Measurements from ENCODE around the gene SPN.
"Not testable (repeated sequence)": the region's sequence is repeated elsewhere in the genome, so short reads cannot be mapped to it uniquely, and the experiment has no call there.

The SPN gene

DNA sequence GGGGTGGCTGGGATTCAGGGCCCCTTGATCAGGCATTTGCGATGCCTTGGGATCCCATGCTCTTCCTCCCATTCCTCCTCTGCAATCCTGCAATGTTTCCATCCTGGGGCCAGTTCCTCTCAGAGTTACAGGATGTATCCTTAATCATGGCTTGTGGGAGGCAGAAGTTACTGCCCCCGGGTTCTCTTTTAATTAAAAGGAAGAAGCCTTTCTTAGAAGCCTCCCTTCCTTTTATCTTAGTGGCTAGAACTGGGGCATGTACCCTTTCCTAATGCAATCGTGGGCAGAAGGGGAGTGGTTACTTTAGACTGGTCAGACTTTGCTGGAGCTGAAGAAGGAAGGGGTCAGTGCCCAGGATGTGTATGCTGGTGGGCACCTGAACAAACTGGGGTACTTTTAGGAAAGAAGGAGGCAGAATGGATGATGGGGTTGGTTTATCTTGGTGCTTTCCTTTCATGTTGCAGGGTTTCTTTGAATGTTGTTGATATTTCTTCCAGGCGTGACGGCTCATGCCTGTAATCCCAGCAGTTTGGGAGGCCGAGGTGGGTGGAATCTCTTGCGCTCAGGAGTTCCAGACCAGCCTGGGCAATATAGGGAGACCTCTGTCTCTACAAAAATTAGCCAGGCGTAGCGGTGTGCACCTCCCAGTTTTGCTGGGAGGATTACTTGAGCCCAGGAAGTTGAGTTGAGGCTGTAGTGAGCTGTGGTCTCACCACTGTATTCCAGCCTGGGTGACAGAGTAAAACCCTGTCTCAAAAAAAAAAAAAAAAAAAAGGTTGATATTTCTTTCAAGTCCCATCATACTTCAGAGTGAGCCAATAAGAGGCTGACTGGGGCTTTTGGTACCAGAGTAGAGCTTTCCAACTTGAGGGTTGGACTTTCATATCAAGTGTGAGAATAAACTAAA is 13.2 kb upstream of the SPN start:
- peak; percentile 58 for DNase-seq

DNA sequence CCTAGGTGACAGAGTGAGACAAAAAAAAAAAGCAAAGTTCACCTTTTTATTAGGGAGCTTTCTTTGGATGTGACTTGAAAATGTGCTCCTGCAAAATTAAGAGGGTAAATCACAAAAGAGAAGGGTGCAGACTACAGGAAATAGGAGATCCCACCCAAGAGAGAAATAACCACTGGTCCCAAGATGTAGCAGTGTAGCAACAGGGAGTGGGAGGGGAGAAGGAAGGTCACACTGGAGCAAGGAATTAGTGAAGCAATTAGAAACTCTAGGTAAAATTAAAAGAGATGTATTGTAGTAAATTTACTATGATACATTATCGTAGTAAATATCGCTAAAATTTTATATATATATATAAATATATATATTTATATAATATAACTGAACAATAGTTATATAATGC is 12.3 kb upstream of the SPN start:
- DNase-seq, result no peak

DNA sequence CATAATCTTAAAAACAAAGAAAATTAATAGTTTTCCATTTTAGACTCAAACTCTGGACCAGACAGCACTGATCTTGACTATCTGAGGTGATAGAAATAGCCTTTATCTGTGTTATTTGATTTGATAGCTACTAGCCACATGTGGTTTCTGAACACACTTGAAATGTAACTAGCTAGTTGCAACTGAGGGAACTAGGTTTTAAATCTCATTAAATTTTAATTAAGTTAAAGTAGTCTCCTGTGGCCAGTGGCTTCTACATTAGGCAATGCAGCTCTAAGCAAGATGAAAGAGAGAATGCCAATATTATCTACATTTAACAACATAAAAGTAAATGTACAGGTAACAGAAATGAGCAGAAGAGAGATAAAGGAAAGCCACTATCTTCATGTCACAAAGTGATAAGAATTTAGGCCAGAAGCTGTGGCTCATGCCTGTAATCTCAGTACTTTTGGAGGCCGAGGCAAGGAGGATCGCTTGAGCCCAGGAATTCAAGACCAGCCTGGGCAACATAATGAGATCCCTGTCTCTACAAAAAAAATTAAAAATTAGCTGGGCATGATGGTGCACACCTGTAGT is 11.2 kb upstream of the SPN start:
- DNase-seq, result no peak

- peak; percentile 66 for DNase-seq
These were observed 9.6 kb upstream of the SPN start for GRCh38 chr16:29653471-29653870.

DNA sequence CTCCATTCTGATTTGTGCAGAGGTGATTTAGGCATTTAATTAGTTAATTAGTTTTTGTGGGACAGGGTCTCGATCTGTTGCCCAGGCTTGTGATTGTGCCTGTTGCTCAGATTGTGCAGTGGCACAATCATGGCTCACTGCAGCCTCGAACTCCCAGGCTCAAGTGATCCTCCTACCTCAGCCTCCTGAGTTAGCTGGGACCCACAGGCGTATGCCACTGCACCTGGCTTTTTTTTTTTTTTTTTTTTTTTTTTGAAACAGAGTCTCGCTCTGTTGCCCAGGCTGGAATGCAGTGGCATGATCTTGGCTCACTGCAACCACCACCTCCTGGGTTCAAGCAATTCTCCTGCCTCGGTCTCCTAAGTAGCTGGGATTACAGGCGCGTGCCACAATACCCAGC is 9.2 kb upstream of the SPN start:
- DNase-seq, result not testable (repeated sequence)

DNA sequence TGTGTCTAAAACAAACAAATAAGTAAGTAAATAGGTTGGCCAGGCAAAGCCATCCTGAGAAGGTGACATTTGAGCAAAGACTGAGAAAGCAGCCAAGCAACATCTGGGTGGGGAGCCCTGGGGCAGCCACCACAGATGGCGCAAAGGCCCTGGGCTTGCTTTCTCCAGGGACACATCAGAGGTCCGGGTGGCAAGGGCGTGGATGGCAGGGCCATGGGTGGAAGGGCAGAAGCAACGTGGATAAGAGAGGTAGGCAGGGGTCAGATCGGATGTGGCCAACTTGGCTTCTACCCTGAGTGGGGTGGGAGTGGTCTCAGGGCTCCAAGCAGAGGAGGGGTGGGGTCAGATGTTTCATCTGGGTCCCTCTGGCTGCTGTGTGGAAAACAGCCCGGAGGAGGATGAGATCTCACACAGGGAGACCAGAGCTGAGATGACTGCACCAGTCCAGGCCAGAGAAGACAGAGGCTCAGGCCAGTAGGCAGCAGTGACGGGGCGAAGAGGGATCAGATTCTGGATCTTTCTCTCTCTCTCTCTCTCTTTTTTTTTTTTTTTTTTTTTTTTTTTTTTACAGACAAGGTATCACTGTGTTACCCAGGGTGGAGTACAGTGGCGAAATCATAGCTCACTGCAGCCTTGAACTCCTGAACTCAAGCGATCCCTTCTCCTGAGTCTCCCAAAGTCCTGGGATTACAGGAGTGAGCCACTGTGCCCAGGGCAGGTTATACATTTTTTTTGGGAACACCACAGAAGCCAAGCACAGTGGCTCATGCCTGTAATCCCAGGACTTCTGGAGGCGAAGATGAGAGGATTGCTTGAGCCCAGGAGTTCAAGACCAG is 6.1 kb upstream of the SPN start:
- no peak for DNase-seq

GRCh38 chr16:29658705-29659104 is 4.3 kb upstream of the SPN start:
- DNase-seq, result no peak

- no peak for DNase-seq
These were observed 883 bp upstream of the SPN start for GRCh38 chr16:29662000-29662728.

- peak; percentile 93 for DNase-seq
These were observed 375 bp upstream of the SPN start for GRCh38 chr16:29662729-29663015.

DNA sequence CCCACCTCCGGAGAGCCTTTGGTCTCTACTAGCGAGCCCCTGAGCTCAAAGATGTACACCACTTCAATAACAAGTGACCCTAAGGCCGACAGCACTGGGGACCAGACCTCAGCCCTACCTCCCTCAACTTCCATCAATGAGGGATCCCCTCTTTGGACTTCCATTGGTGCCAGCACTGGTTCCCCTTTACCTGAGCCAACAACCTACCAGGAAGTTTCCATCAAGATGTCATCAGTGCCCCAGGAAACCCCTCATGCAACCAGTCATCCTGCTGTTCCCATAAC is 702 bp downstream of the SPN start:
- no peak for DNase-seq

GRCh38 chr16:29664091-29664921 is 1.3 kb downstream of the SPN start:
- peak; percentile 83 for DNase-seq

- peak; percentile 66 for DNase-seq
These were observed 2.4 kb downstream of the SPN start for GRCh38 chr16:29665294-29666077.

DNA sequence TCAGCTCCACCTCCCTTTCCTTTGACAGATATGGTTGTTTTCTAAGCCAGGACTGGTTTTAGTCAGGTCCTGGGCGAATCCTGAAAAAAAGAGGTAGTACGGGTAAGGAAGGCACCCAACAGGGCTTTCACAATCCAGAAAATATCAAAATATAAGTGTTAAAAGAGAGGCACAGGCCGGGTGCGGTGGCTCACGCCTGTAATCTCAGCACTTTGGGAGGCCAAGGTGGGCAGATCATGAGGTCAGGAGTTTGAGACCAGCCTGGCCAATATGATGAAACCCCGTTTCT is 4.2 kb downstream of the SPN start:
- not testable (repeated sequence) for DNase-seq

- DNase-seq, result no peak
These were observed 4.7 kb downstream of the SPN start for GRCh38 chr16:29667755-29668154.

GRCh38 chr16:29668267-29668666 is 5.2 kb downstream of the SPN start:
- no peak for DNase-seq

DNA sequence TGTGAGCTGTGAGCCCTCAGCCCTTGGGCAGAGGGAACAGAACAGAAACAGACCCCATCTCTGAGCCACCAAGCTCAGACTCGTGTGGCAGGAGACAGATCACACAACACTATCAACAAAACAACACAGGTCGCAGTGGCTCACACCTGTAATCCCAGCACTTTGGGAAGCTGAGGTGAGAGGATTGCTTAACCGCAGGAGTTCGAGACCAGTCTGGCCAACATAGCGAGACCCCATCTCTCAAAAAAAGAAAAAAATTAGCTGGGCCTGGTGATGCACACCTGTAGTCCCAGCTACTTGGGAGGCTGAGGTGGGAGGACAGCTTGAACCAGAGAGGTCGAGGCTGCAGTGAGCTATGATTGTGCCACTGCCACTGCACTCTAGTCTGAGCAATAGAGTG is 10.5 kb downstream of the SPN start:
- DNase-seq, result no peak

DNA sequence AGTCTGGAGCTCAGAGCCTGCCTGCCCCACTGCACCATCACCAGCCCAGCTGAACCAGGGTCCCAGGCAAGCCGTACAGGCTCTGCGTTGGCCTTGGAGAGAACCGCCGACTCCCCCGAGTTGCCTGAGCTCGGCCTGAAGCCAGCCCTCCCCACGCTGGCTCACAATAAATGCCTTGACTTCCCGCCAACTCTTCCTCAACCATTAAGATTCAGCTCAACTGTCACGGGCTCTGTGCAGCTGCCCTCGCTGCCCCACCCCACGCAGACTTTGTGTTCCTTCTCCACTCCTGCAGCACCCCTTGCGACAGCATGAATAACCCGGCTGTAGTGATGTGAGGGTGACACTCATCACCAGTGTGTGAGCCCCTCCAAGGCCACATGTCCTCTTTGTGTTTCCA is 11.1 kb downstream of the SPN start:
- peak; percentile 78 for DNase-seq

DNA sequence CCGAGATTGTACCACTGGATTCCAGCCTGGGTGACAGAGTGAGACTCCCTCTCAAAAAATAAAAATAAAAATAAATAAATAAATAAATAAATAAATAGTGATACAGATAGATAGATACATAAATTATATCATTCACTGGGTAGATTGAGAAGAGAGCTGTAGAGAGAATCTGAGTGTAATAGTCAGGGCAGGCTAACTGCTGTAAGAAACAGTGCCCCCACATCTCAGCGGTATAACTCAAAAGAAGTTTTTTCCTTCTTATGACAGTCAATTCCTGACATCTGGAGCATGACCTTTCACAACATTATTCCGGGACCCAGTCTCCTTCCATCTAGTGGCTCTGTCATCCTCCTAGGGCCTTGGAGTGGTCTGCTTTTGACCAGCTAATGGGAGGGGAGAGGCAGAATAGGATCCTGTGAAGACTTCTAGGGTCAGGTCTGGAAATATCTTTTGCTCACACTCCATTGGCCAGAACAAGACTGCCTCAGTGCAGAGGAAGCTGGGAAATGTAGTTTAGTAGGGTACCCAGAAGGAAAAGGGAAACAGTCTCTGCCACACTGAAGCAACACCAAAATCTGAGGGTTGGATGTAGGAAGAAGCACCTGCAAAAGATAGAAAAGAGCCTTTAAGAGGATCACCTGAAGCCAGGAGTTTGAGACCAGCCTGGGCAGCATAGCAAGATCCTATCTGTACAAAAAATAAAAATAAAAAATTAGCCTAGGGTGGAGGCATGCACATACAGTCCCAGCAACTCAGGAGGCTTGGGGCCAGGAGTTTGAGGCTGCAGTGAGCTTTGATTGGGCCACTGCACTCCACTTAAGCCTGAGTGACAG is 13.0 kb downstream of the SPN start:
- peak; percentile 83 for DNase-seq

- no peak for DNase-seq
These were observed 14.1 kb downstream of the SPN start for GRCh38 chr16:29676989-29677785.

- DNase-seq, result peak; percentile 82
These were observed 15.7 kb downstream of the SPN start, which contains the start of gene QPRT for GRCh38 chr16:29678691-29679267. Gene QPRT, plus strand, starts transcription at chr16:29679180. Its CDS starts 18 bp downstream, at chr16:29679198.

Data from hematopoietic multipotent progenitor cell treated with erythropoietin and hydrocortisone succinate and interleukin-3 and kit ligand, for 4 days (in vitro differentiated cells).